Ovary (tissue), 9 donors: Measurements from ENCODE around the gene SNAPC3. TPM values are rescaled to one million over a fixed set of nuclear protein-coding genes. Genes with fewer than 3 reads are reported as not detected.

Experiments used
- DNase-seq, 5 donors: peaks; one replicate each; pipeline ENCODE4 v3.0.0-alpha.2; 2019 to 2020
- H3K27ac ChIP-seq, 2 donors: fragments of 200-600 bp; one replicate each; pipeline versions ENCODE4 v1.5.1 to v1.8.0; 2019 to 2022
- H3K27me3 ChIP-seq: fragments of 200-600 bp; one replicate; pipeline ENCODE4 v1.8.0; 2022
- H3K36me3 ChIP-seq: fragments of 200-600 bp; sonication (generic); one replicate; pipeline ENCODE4 v1.5.1; 2019
- H3K4me1 ChIP-seq: one replicate; pipeline ENCODE4 v1.8.1; 2013; ENCODE audit warnings: mild to moderate bottlenecking, moderate library complexity; ENCODE audit not compliant: insufficient read depth
- H3K4me3 ChIP-seq: fragments of 200-600 bp; sonication (generic); one replicate; pipeline ENCODE4 v1.5.1; 2017
- H3K9me3 ChIP-seq, 2 donors: fragments of 200-600 bp in 1 of 2; sonication (generic) in 1 of 2; one replicate each; pipeline versions ENCODE4 v1.5.1 to v1.8.1; 2013 to 2019; ENCODE audit warnings: mild to moderate bottlenecking in 1 of 2, moderate library complexity in 1 of 2
- EP300 ChIP-seq: sonication (generic); formaldehyde crosslinking; IDR thresholded peaks from one replicate; pipeline ENCODE4 v1.6.1; 2017; ENCODE audit warnings: antibody characterized with exemption
- POLR2A ChIP-seq: fragments of 450-650 bp; IDR thresholded peaks from one replicate; pipeline ENCODE4 v1.6.1; 2017; ENCODE audit warnings: antibody characterized with exemption, mild to moderate bottlenecking, moderate library complexity
- WGBS, 3 donors: extraction: QIAGEN DNeasy Blood & Tissue Kit in 1 of 3; methylation state at CpG; one replicate each; pipeline versions ENCODE4 v1.1.5 to v1.1.7; 2013 to 2017; 5-methylcytosine and 5-hydroxymethylcytosine counted together
- intact Hi-C, 4 donors: fragments of 100-400 bp; cut with DNase I; formaldehyde crosslinking; loops; one replicate each; pipeline versions ENCODE4 v1.11.0 to v1.15.1; 2022 to 2023
- polyA plus RNA-seq, 2 donors: library from polyadenylated mRNA; stranded (reverse); fragments of 200-250 nt in 1 of 2; fragments of 350-450 nt in 1 of 2; fragmentation: Illumina TruSeq in 1 of 2; extraction: RNeasy Lipid Tissue Mini Kit (QIAGEN cat#74804) in 1 of 2; gene quantifications; one replicate each; pipeline ENCODE4 v1.2.3, GENCODE V29; 2013 to 2014
- total RNA-seq, 7 donors: library from RNA; depleted of rRNA in 2 of 7; stranded (reverse); fragments of >200 nt in 2 of 7; fragmentation: NEBNext Ultra II Directional in 3 of 7; extraction: Animal tissue kit (Norgen Biotek cat#: 25700) in 3 of 7; gene quantifications; one replicate each; pipeline versions ENCODE4 v1.1.0 to v1.2.4, GENCODE V29; 2016 to 2023
- TF ChIP-seq, protein P1 (sequence below), 3 donors: fragments of 450-650 bp in 2 of 3; fragments of 200-600 bp in 1 of 3; IDR thresholded peaks; one replicate each; pipeline versions ENCODE4 v1.5.1 to v1.8.0; 2016 to 2022; ENCODE audit warnings: antibody characterized with exemption in 3 of 3, mild to moderate bottlenecking in 1 of 3
- donor health status: DM: no; HTN: no; CAD: no; lungs with moderate emphysema.
- donor health status: DM: no; HTN: no; CAD: no.
- donor health status: Bipolar disorder and iron deficiency.
- donor health status: DM: yes; HTN: yes; CAD: no.
- donor health status: DM: no; HTN: no; CAD: no.
- donor health status: DM: yes; HTN: yes; CAD: no.

SNAPC3 gene
- total and polyA plus RNA-seq, 9 donors: 15.8 to 32.3 (median 26.2) TPM

DNA sequence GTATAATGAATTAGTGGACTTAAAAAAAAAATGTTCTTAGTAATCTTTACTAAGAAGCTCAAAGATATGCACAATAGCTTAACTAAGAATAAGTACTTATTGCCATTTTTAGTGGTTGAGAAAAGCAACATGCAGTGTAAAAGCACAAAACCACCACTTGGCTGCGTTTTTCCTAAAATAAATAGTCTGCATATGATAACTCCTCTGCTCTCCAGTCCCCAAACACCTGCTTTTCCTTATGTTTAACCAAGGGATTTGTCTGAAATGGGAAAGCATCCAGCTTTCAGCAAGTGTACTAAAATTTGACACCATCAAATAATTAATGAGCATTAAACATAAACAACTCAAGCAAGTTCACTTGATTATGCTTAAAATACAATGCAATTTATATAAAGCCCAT is 46.7 kb downstream of the SNAPC3 start:
- Histone ChIP-seq H3K27me3 (no peaks in the 10 kb centered on the region), H3K9me3 (no peaks in the 10 kb centered on the region), H3K36me3 (no peaks in the 10 kb centered on the region), H3K4me1 (no peaks in the 10 kb centered on the region), H3K4me3 (no peak overlapping the region), H3K27ac (no peak overlapping the region)
- 33 to 47% (median 46%) methylated on average over 1 of the region's 1 CpG for WGBS, 3 donors
- TF ChIP-seq, protein P1, sequence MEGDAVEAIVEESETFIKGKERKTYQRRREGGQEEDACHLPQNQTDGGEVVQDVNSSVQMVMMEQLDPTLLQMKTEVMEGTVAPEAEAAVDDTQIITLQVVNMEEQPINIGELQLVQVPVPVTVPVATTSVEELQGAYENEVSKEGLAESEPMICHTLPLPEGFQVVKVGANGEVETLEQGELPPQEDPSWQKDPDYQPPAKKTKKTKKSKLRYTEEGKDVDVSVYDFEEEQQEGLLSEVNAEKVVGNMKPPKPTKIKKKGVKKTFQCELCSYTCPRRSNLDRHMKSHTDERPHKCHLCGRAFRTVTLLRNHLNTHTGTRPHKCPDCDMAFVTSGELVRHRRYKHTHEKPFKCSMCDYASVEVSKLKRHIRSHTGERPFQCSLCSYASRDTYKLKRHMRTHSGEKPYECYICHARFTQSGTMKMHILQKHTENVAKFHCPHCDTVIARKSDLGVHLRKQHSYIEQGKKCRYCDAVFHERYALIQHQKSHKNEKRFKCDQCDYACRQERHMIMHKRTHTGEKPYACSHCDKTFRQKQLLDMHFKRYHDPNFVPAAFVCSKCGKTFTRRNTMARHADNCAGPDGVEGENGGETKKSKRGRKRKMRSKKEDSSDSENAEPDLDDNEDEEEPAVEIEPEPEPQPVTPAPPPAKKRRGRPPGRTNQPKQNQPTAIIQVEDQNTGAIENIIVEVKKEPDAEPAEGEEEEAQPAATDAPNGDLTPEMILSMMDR (IDR thresholded peaks at IDR 0.05): no peak
- TF ChIP-seq EP300 (no peak), POLR2A (no peak)
- DNase-seq: no peak
- intact Hi-C loops: no loop called here

DNA sequence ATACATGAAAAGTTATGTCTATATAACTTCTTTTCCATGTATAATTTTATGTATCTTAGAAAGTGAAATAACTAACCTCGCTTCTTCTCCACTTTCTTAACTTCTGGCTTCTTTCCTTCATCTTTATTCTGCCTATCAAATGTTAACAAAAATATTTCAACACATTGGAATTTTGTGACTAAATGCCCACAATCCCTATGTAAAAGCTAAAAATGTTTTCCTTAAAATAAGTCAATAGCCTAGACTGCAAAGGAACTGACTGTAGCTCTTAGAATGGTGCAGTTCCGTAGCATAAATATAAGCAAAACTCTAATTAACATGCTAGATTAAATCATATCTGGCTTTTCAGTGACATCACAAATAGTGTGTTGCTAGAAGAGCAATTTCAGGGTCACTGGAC is 47.2 kb downstream of the SNAPC3 start:
- Histone ChIP-seq H3K27ac (no peak overlapping the region), H3K36me3 (no peaks in the 10 kb centered on the region), H3K4me3 (no peak overlapping the region), H3K4me1 (no peaks in the 10 kb centered on the region), H3K27me3 (no peaks in the 10 kb centered on the region), H3K9me3 (no peaks in the 10 kb centered on the region)
- 92 to 95% (median 95%) methylated on average over 2 of the region's 2 CpGs for WGBS, 3 donors
- intact Hi-C loops: no loop called here
- DNase-seq: no peak
- TF ChIP-seq POLR2A: no peak
- TF ChIP-seq, protein P1 (IDR thresholded peaks at IDR 0.05): no peak
- TF ChIP-seq EP300: no peak

DNA sequence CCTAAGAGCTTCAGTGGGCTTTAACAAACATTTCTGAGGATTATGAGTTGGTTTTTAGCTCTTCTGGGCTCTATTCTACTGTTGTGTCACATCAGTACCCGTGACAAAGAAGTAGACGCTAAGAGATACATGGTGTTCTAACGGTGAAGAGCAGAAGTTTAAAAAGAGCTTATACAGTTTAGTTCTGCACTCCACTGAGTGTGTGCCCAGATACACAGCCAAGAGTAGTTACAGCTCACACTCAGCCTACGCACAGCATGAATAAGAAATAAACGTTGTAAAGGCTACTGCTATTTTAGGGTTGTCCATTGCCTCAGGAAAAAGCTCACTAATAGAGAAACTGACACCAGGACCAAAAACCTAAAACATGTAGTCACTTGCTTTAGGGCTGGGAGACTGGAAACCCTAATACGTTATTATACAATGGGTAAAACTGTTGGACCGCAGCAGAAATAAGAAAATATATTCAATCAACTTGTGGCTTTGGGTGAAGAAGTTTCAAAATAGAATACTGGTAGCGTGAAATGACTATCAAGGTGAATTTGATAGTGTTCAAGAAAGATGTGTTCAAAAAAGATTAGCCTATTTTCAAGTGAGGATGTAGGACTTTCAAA is 53.4 kb downstream of the SNAPC3 start:
- H3K9me3 ChIP-seq: no peaks in the 10 kb centered on the region
- H3K36me3 ChIP-seq: no peaks in the 10 kb centered on the region
- H3K4me3 ChIP-seq: no peak overlapping the region
- no peak for TF ChIP-seq POLR2A
- TF ChIP-seq, protein P1 (IDR thresholded peaks at IDR 0.05): no peak
- no peak for TF ChIP-seq EP300
- WGBS, 3 donors: 92 to 94% (median 93%) methylated on average over 8 of the region's 8 CpGs
- H3K4me1 ChIP-seq: peaks cover 1% of the 10 kb centered on the region
- no peak overlapping the region for H3K27ac ChIP-seq
- intact Hi-C loops: no loop called here
- no peaks in the 10 kb centered on the region for H3K27me3 ChIP-seq
- DNase-seq: no peak

DNA sequence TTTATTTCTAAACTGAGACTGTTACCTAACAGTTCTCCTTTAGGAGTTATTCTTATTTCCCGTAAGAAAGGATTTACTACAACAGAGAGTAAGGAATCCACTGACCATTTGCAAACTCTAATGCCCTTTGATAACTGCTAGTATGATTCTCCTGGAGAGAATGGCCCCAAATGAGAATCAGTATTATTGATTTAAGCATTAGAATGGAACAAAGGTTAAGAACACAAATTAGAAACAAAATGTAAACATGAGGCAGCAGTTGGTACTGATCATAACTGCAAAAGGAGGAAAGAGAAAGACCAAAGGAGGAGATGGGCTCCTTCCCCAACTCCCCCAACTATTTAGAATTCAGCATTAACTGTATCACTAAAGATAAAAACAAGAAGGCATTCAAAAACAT is 57.4 kb downstream of the SNAPC3 start:
- TF ChIP-seq, protein P1 (IDR thresholded peaks at IDR 0.05): no peak
- no peak for TF ChIP-seq EP300
- no peak for TF ChIP-seq POLR2A
- no peak overlapping the region for H3K27ac ChIP-seq
- no peak for DNase-seq
- H3K27me3 ChIP-seq: no peaks in the 10 kb centered on the region
- H3K4me3 ChIP-seq: no peak overlapping the region
- H3K36me3 ChIP-seq: no peaks in the 10 kb centered on the region
- H3K9me3 ChIP-seq: no peaks in the 10 kb centered on the region
- intact Hi-C loops: no loop called here
- WGBS, 3 donors: 55 to 79% (median 70%) methylated on average over 1 of the region's 1 CpG
- H3K4me1 ChIP-seq: peaks cover 1% of the 10 kb centered on the region
